ENCODE results near the gene S100A3.

Gene S100A3

GRCh38 chr1:153560241-153560640 lies 11.2 kb upstream of the S100A3 start:
- Histone ChIP-seq H4K20me1 (ENCODE audit: low read depth, low read length) (no peaks in the 10 kb centered on the region), H2AFZ (ENCODE audit: low read depth, low read length, severe bottlenecking) (no peak overlapping the region), H3K27ac (ENCODE audit: low read depth, low read length) (no peak overlapping the region), H3K27me3 (ENCODE audit: low read length) (no peaks in the 10 kb centered on the region), H3K4me3 (ENCODE audit: insufficient read depth, low read length, poor library complexity, severe bottlenecking) (no peak overlapping the region), H3F3A (ENCODE audit: insufficient read depth) (no peaks in the 10 kb centered on the region), H3K79me2 (ENCODE audit: insufficient read depth, low read length) (no peaks in the 10 kb centered on the region), H3K9ac (ENCODE audit: low read length) (no peak overlapping the region), H3K36me3 (ENCODE audit: low read length) (no peaks in the 10 kb centered on the region), H3K9me3 (ENCODE audit: insufficient read depth, low read length) (no peaks in the 10 kb centered on the region), H3K4me2 (ENCODE audit: low read depth, low read length, poor library complexity, severe bottlenecking) (no peak overlapping the region), H3K9me2 (replicated peaks; ENCODE audit: insufficient read depth, low read length) (no peaks in the 10 kb centered on the region)
- no peak for TF ChIP-seq CTCF (IDR thresholded peaks at IDR 0.05; ENCODE audit: insufficient read depth, low read length, poor library complexity, severe bottlenecking)
- no peak for TF ChIP-seq EZH2phosphoT487 (conservative IDR thresholded peaks at IDR 0.05; ENCODE audit: low read length)

DNA sequence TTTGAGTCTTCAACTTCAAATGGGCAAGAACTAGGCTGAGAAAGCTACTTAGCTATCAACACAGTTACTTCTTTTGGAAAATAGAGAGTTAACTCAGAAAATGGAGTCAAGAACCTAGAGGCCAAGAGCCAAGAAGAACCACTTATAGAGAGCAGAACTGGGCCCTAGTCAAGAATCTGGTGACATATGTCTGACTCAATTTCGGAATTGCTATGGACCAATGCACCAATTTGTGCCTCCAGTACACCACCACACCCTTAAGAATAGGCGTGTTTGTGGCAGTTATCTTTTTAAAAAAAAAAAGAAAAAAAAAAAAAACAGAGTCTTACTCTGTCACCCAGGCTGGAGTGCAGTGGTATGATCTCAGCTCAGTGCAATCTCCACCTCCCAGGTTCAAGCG lies 8.8 kb upstream of the S100A3 start:
- Histone ChIP-seq H3K4me2 (ENCODE audit: low read depth, low read length, poor library complexity, severe bottlenecking) (no peak overlapping the region), H3K79me2 (ENCODE audit: insufficient read depth, low read length) (no peaks in the 10 kb centered on the region), H3K27ac (ENCODE audit: low read depth, low read length) (no peak overlapping the region), H3K27me3 (ENCODE audit: low read length) (no peaks in the 10 kb centered on the region), H2AFZ (ENCODE audit: low read depth, low read length, severe bottlenecking) (no peak overlapping the region), H3K36me3 (ENCODE audit: low read length) (no peaks in the 10 kb centered on the region), H3K9me2 (replicated peaks; ENCODE audit: insufficient read depth, low read length) (no peaks in the 10 kb centered on the region), H4K20me1 (ENCODE audit: low read depth, low read length) (no peaks in the 10 kb centered on the region), H3K4me3 (ENCODE audit: insufficient read depth, low read length, poor library complexity, severe bottlenecking) (no peak overlapping the region), H3F3A (ENCODE audit: insufficient read depth) (no peaks in the 10 kb centered on the region), H3K9me3 (ENCODE audit: insufficient read depth, low read length) (no peaks in the 10 kb centered on the region), H3K9ac (ENCODE audit: low read length) (no peak overlapping the region)
- TF ChIP-seq EZH2phosphoT487 (conservative IDR thresholded peaks at IDR 0.05; ENCODE audit: low read length), result no peak
- TF ChIP-seq CTCF (IDR thresholded peaks at IDR 0.05; ENCODE audit: insufficient read depth, low read length, poor library complexity, severe bottlenecking), result no peak

- Histone ChIP-seq H3K27ac (ENCODE audit: low read depth, low read length) (no peak overlapping the region), H3K36me3 (ENCODE audit: low read length) (no peaks in the 10 kb centered on the region), H3F3A (ENCODE audit: insufficient read depth) (no peaks in the 10 kb centered on the region), H4K20me1 (ENCODE audit: low read depth, low read length) (no peaks in the 10 kb centered on the region), H3K9me2 (replicated peaks; ENCODE audit: insufficient read depth, low read length) (no peaks in the 10 kb centered on the region), H3K9ac (ENCODE audit: low read length) (no peak overlapping the region), H3K79me2 (ENCODE audit: insufficient read depth, low read length) (no peaks in the 10 kb centered on the region), H3K4me2 (ENCODE audit: low read depth, low read length, poor library complexity, severe bottlenecking) (no peak overlapping the region), H3K27me3 (ENCODE audit: low read length) (no peaks in the 10 kb centered on the region), H3K9me3 (ENCODE audit: insufficient read depth, low read length) (no peaks in the 10 kb centered on the region), H3K4me3 (ENCODE audit: insufficient read depth, low read length, poor library complexity, severe bottlenecking) (no peak overlapping the region), H2AFZ (ENCODE audit: low read depth, low read length, severe bottlenecking) (no peak overlapping the region)
- TF ChIP-seq EZH2phosphoT487 (conservative IDR thresholded peaks at IDR 0.05; ENCODE audit: low read length) (no peak), CTCF (IDR thresholded peaks at IDR 0.05; ENCODE audit: insufficient read depth, low read length, poor library complexity, severe bottlenecking) (no peak)
Measured at GRCh38 chr1:153556348-153556747, 7.3 kb upstream of the S100A3 start.

Measured in SU-DHL-6 (cell line).